ENCODE results near the gene TENT5C. TPM values are rescaled to one million over a fixed set of nuclear protein-coding genes. Genes with fewer than 3 reads are reported as not detected.

The TENT5C gene
- polyA plus RNA-seq, 1 of the 3 experiments (the other 2 are of a cell fraction), result 0.90 TPM

GRCh38 chr1:117608758-117609157 lies 2.9 kb downstream of the TENT5C start:
- Histone ChIP-seq H3K9me3 (no peaks in the 10 kb centered on the region), H3F3A (replicated peaks; ENCODE audit: insufficient read depth) (no peaks in the 10 kb centered on the region), H3K27ac (ENCODE audit: low read depth in 2 of 2, low read length in 1 of 2) (no peak overlapping the region), H4K20me1 (ENCODE audit: insufficient read depth) (no peaks in the 10 kb centered on the region), H3K9me2 (no peaks in the 10 kb centered on the region), H3K9ac (no peak overlapping the region), H3K27me3 (ENCODE audit: insufficient read depth) (no peaks in the 10 kb centered on the region; the same call in 1 of the 2 replicates), H3K4me2 (no peak overlapping the region), H2AFZ (ENCODE audit: low read depth) (no peak overlapping the region), H3K4me1 (ENCODE audit: control insufficient read depth in 1 of 2, insufficient read depth in 2 of 2, low read depth in 1 of 2, low read length in 1 of 2) (peaks cover 10 to 13% of the 10 kb centered on the region in 2 experiments; a peak in 3 of 4 replicates), H3K79me2 (ENCODE audit: insufficient read depth) (no peaks in the 10 kb centered on the region), H3K36me3 (replicated peaks in 1 of 2; ENCODE audit: control insufficient read depth in 1 of 2, insufficient read depth in 2 of 2, low read length in 1 of 2) (no peaks in the 10 kb centered on the region), H3K4me3 (ENCODE audit: low read depth in 2 of 2, low read length in 1 of 2) (no peak overlapping the region)
- ChIA-PET POLR2A (no interaction called here), CTCF (interaction anchor here (0.8 to 1.8 kb wide), 3 partner anchors 12 to 74 kb away, joined by 3 to 5 read pairs (median 4); no protein-coding TSS in a partner anchor)
- TF ChIP-seq MXI1 (IDR thresholded peaks at IDR 0.05; ENCODE audit: low read depth, low read length) (no peak), CTCF (IDR thresholded peaks at IDR 0.05) (no peak), SMC3 (IDR thresholded peaks at IDR 0.05; ENCODE audit: low read depth, low read length) (no peak), EP300 (IDR thresholded peaks at IDR 0.05; ENCODE audit: borderline replicate concordance in 1 of 2, low read depth in 1 of 2, low read length in 1 of 2) (no peak), IRF3 (IDR thresholded peaks at IDR 0.05; ENCODE audit: low read depth, low read length) (no peak), USF1 (IDR thresholded peaks at IDR 0.05; ENCODE audit: borderline replicate concordance, low read depth) (no peak), TCF12 (IDR thresholded peaks at IDR 0.05) (no peak), RCOR1 (IDR thresholded peaks at IDR 0.05; ENCODE audit: low read length) (no peak), MEF2A (IDR thresholded peaks at IDR 0.05; ENCODE audit: borderline replicate concordance, low read depth) (no peak), JUND (IDR thresholded peaks at IDR 0.05) (no peak)
- 80% methylated on average over 1 of the region's 1 CpG for WGBS (ENCODE audit: low lambda C conversion rate)
- no peak for DNase-seq

- POLR2A ChIA-PET, result no interaction called here
- Histone ChIP-seq H4K20me1 (ENCODE audit: insufficient read depth) (no peaks in the 10 kb centered on the region), H3K9me2 (no peaks in the 10 kb centered on the region), H2AFZ (ENCODE audit: low read depth) (no peak overlapping the region), H3K36me3 (replicated peaks in 1 of 2; ENCODE audit: control insufficient read depth in 1 of 2, insufficient read depth in 2 of 2, low read length in 1 of 2) (no peaks in the 10 kb centered on the region), H3K4me3 (ENCODE audit: low read depth in 2 of 2, low read length in 1 of 2) (no peak overlapping the region), H3F3A (replicated peaks; ENCODE audit: insufficient read depth) (no peaks in the 10 kb centered on the region), H3K9ac (no peak overlapping the region), H3K27ac (ENCODE audit: low read depth in 2 of 2, low read length in 1 of 2) (no peak overlapping the region), H3K27me3 (ENCODE audit: insufficient read depth) (no peaks in the 10 kb centered on the region), H3K79me2 (ENCODE audit: insufficient read depth) (no peaks in the 10 kb centered on the region), H3K4me1 (ENCODE audit: control insufficient read depth in 1 of 2, insufficient read depth in 2 of 2, low read depth in 1 of 2, low read length in 1 of 2) (peaks cover 10 to 13% of the 10 kb centered on the region in 2 experiments; a peak in 3 of 4 replicates), H3K9me3 (no peaks in the 10 kb centered on the region), H3K4me2 (no peak overlapping the region)
- no peak for DNase-seq
- 86% methylated on average over 11 of the region's 12 CpGs for WGBS (ENCODE audit: low lambda C conversion rate)
- TF ChIP-seq RCOR1 (IDR thresholded peaks at IDR 0.05; ENCODE audit: low read length) (no peak), ELF1 (IDR thresholded peaks at IDR 0.05) (no peak), RAD21 (IDR thresholded peaks at IDR 0.05; ENCODE audit: low read length) (no peak), JUND (IDR thresholded peaks at IDR 0.05) (no peak), CTCF (IDR thresholded peaks at IDR 0.05) (no peak), TEAD4 (IDR thresholded peaks at IDR 0.05; ENCODE audit: borderline replicate concordance, insufficient read depth) (no peak), NFIC (IDR thresholded peaks at IDR 0.05; ENCODE audit: borderline replicate concordance) (no peak), EP300 (IDR thresholded peaks at IDR 0.05; ENCODE audit: borderline replicate concordance in 1 of 2, low read depth in 1 of 2, low read length in 1 of 2) (no peak), FOXM1 (IDR thresholded peaks at IDR 0.05; ENCODE audit: low read depth) (no peak), POLR2AphosphoS5 (IDR thresholded peaks at IDR 0.05; ENCODE audit: low read depth, low read length) (no peak), FOXJ3 (CRISPR knock-in tag; IDR thresholded peaks at IDR 0.05) (no peak), REST (IDR thresholded peaks at IDR 0.05; ENCODE audit: low read depth, low read length) (no peak)
- CTCF ChIA-PET, result interaction anchor here (0.7 to 1.7 kb wide), 3 partner anchors 12 to 144 kb away, joined by 3 to 4 read pairs (median 4); no protein-coding TSS in a partner anchor
Measured at GRCh38 chr1:117609471-117609911, 3.6 kb downstream of the TENT5C start.
